ENCODE measurements around the gene UPF2.
A peak's percentile ranks its signal among the peaks of the same experiment; 100 is the strongest.

The UPF2 gene

GRCh38 chr10:11918384-11918783 is 124.2 kb downstream of the UPF2 start:
- H3K4me1 Mint-ChIP-seq, result peaks cover 2% of the 10 kb centered on the region
- no peak for DNase-seq
- peaks cover 3% of the 10 kb centered on the region for H3K27me3 Mint-ChIP-seq (ENCODE audit: low read depth, poor library complexity)
- peaks cover 39% of the 10 kb centered on the region for H3K36me3 Mint-ChIP-seq (ENCODE audit: low read depth)
- TF ChIP-seq, protein P1, sequence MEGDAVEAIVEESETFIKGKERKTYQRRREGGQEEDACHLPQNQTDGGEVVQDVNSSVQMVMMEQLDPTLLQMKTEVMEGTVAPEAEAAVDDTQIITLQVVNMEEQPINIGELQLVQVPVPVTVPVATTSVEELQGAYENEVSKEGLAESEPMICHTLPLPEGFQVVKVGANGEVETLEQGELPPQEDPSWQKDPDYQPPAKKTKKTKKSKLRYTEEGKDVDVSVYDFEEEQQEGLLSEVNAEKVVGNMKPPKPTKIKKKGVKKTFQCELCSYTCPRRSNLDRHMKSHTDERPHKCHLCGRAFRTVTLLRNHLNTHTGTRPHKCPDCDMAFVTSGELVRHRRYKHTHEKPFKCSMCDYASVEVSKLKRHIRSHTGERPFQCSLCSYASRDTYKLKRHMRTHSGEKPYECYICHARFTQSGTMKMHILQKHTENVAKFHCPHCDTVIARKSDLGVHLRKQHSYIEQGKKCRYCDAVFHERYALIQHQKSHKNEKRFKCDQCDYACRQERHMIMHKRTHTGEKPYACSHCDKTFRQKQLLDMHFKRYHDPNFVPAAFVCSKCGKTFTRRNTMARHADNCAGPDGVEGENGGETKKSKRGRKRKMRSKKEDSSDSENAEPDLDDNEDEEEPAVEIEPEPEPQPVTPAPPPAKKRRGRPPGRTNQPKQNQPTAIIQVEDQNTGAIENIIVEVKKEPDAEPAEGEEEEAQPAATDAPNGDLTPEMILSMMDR (IDR thresholded peaks at IDR 0.05), result no peak
- peak overlapping the region; percentile 16 for H3K27ac Mint-ChIP-seq
- H3K4me3 Mint-ChIP-seq, result no peak overlapping the region
- H3K9me3 Mint-ChIP-seq, result no peaks in the 10 kb centered on the region

DNA sequence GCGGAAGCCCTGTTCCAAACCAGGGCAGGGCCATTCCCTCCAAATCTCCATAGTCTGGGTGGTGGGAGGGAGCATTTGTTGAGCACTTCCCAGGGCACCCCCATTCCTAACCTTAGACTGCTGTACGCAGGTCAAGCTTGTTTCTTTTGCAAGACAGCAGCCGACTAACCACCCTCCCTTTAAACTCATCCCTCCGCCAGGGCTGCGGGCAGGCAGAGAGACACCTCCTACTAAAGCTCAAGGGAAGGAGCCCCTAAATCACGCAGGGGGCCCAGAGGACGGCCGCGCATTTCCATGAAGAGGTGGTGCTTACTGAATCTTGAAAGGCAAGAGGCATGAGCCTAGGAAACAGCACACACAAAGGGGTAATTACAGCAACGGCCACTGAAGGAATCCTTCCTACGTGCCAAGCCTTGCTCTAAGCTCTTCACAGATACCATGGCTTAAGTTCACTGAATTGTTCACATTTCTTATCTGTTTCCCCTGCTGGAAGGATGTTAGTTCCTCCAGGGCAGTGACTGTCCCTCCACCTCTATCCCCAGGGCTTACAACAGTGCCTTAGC is 129.4 kb downstream of the UPF2 start:
- no peak for DNase-seq
- H3K27ac Mint-ChIP-seq, result no peak overlapping the region

GRCh38 chr10:11910102-11910501 is 132.5 kb downstream of the UPF2 start:
- Mint-ChIP-seq H3K4me3 (no peak overlapping the region), H3K27ac (no peak overlapping the region)

More for the DNA sequence above, 129.4 kb downstream of the UPF2 start:
- H3K27me3 Mint-ChIP-seq (ENCODE audit: low read depth, poor library complexity), result peaks cover 3% of the 10 kb centered on the region
- peak overlapping the region; percentile 25 for H3K4me3 Mint-ChIP-seq
- TF ChIP-seq, protein P1 (IDR thresholded peaks at IDR 0.05), result no peak
- H3K4me1 Mint-ChIP-seq, result peaks cover 22% of the 10 kb centered on the region
- no peaks in the 10 kb centered on the region for H3K36me3 Mint-ChIP-seq (ENCODE audit: low read depth)
- no peaks in the 10 kb centered on the region for H3K9me3 Mint-ChIP-seq

DNA sequence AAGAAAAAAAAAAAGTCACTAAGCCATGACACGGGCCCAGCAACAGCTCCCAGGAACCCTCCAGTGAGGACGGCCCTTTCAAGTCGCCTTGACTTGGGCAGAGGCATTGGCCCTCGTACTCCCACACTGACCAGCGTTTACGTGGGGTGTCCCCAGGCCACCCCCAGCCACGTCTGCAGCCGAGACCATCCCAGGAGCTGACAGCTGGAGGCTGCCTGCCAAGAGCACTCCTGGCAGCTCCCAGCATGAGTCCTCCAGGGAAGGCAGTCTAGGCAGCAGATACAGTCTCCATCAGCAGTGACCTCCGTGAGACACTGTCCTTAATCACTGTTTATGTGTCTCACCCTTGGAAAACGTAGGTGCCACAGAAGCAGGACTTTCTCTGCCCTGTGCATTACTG is 133.0 kb downstream of the UPF2 start:
- no peak overlapping the region for H3K4me3 Mint-ChIP-seq
- DNase-seq, result no peak
- TF ChIP-seq, protein P1 (IDR thresholded peaks at IDR 0.05), result no peak
- H3K4me1 Mint-ChIP-seq, result peaks cover 34% of the 10 kb centered on the region
- H3K27me3 Mint-ChIP-seq (ENCODE audit: low read depth, poor library complexity), result peaks cover 6% of the 10 kb centered on the region
- H3K27ac Mint-ChIP-seq, result no peak overlapping the region
- H3K9me3 Mint-ChIP-seq, result no peaks in the 10 kb centered on the region
- H3K36me3 Mint-ChIP-seq (ENCODE audit: low read depth), result no peaks in the 10 kb centered on the region

More at GRCh38 chr10:11910102-11910501, 132.5 kb downstream of the UPF2 start:
- TF ChIP-seq, protein P1 (IDR thresholded peaks at IDR 0.05), result no peak
- no peak for DNase-seq
- H3K9me3 Mint-ChIP-seq, result no peaks in the 10 kb centered on the region
- peaks cover 6% of the 10 kb centered on the region for H3K27me3 Mint-ChIP-seq (ENCODE audit: low read depth, poor library complexity)
- no peaks in the 10 kb centered on the region for H3K36me3 Mint-ChIP-seq (ENCODE audit: low read depth)
- H3K4me1 Mint-ChIP-seq, result peaks cover 34% of the 10 kb centered on the region

DNA sequence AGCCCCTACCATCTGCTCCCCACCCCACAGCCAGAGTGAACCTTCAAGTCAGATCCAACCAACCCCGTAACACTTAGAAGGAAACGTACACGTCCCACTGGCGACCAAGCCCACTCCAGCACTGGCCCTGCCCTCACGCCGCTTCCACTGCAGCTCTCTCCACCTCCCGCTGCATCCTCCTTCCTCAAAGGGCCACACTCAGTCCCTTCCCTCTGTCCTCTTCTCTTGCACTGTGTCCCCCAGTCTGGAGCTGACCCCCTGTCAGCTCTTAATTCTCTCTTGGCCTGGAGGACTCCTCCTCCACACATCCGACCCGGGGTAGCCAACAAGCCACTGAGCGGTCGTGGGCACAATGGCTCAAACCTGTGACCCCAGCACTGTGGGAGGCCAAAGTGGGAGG is 133.6 kb downstream of the UPF2 start:
- TF ChIP-seq, protein P1 (IDR thresholded peaks at IDR 0.05), result no peak

GRCh38 chr10:11908536-11908935 is 134.1 kb downstream of the UPF2 start:
- H3K36me3 Mint-ChIP-seq (ENCODE audit: low read depth), result no peaks in the 10 kb centered on the region
- no peak for DNase-seq
- H3K27me3 Mint-ChIP-seq (ENCODE audit: low read depth, poor library complexity), result peaks cover 3% of the 10 kb centered on the region
- peaks cover 33% of the 10 kb centered on the region for H3K4me1 Mint-ChIP-seq
- TF ChIP-seq, protein P1 (IDR thresholded peaks at IDR 0.05), result no peak
- H3K9me3 Mint-ChIP-seq, result no peaks in the 10 kb centered on the region
- no peak overlapping the region for H3K4me3 Mint-ChIP-seq
- H3K27ac Mint-ChIP-seq, result peak overlapping the region; percentile 64

More for the DNA sequence above, 133.6 kb downstream of the UPF2 start:
- peaks cover 3% of the 10 kb centered on the region for H3K27me3 Mint-ChIP-seq (ENCODE audit: low read depth, poor library complexity)
- no peaks in the 10 kb centered on the region for H3K9me3 Mint-ChIP-seq
- no peaks in the 10 kb centered on the region for H3K36me3 Mint-ChIP-seq (ENCODE audit: low read depth)
- DNase-seq, result no peak
- H3K27ac Mint-ChIP-seq, result peak overlapping the region; percentile 64
- peaks cover 34% of the 10 kb centered on the region for H3K4me1 Mint-ChIP-seq
- H3K4me3 Mint-ChIP-seq, result no peak overlapping the region

Measured in nephron progenitor cell (in vitro differentiated cells).